Bronchial epithelial cell (primary cell): ENCODE measurements around the gene CHMP3. TPM values are rescaled to one million over a fixed set of nuclear protein-coding genes. Genes with fewer than 3 reads are reported as not detected.

Experiments
- DNase-seq: peaks from one replicate; pipeline ENCODE4 v3.0.0-alpha.2; 2010; ENCODE audit warnings: low read depth
- FAIRE-seq: peaks from 2 replicates; lab custom pipeline; 2011; peaks lifted over from hg19 to GRCh38; lab: Jason Lieb, UNC
- H3K27me3 ChIP-seq: 2 replicates; pipeline ENCODE4 v1.5.1; 2011; ENCODE audit warnings: low read length; ENCODE audit not compliant: control insufficient read depth, insufficient read depth
- H3K36me3 ChIP-seq: 2 replicates; pipeline ENCODE4 v1.5.1; 2011; ENCODE audit warnings: low read length; ENCODE audit not compliant: control insufficient read depth, insufficient read depth
- H3K4me3 ChIP-seq: 2 replicates; pipeline ENCODE4 v1.5.1; 2011; ENCODE audit warnings: mild to moderate bottlenecking, low read depth, low read length, control low read depth
- CTCF ChIP-seq: IDR thresholded peaks from 2 replicates; pipeline ENCODE4 v1.5.1; 2011; ENCODE audit warnings: mild to moderate bottlenecking, moderate library complexity, low read length, control low read depth, inconsistent platforms; ENCODE audit not compliant: insufficient read depth, severe bottlenecking
- total RNA-seq: library from RNA; depleted of rRNA; stranded (reverse); fragments of >200 nt; gene quantifications from 2 replicates; pipeline ENCODE4 v1.2.1, GENCODE V29; 2014

Gene CHMP3
- total RNA-seq, 1 donor from 2014 or later = 60.6 TPM

GRCh38 chr2:86476092-86476491 lies 87.2 kb downstream of the CHMP3 start:
- no peak overlapping the region for H3K4me3 ChIP-seq
- no peak for FAIRE-seq
- H3K36me3 ChIP-seq = peaks cover 31% of the 10 kb centered on the region
- TF ChIP-seq CTCF = no peak
- H3K27me3 ChIP-seq = no peaks in the 10 kb centered on the region
- DNase-seq = no peak

- Histone ChIP-seq H3K36me3 (peaks cover 19% of the 10 kb centered on the region), H3K4me3 (no peak overlapping the region), H3K27me3 (no peaks in the 10 kb centered on the region)
- FAIRE-seq (no peak), DNase-seq (no peak)
- no peak for TF ChIP-seq CTCF
Measured at GRCh38 chr2:86471637-86472036, 91.6 kb downstream of the CHMP3 start.

GRCh38 chr2:86470890-86471289 lies 92.4 kb downstream of the CHMP3 start:
- FAIRE-seq (no peak), DNase-seq (no peak)
- no peak overlapping the region for H3K4me3 ChIP-seq
- peaks cover 23% of the 10 kb centered on the region for H3K36me3 ChIP-seq
- no peaks in the 10 kb centered on the region for H3K27me3 ChIP-seq
- no peak for TF ChIP-seq CTCF

- Histone ChIP-seq H3K4me3 (no peak overlapping the region), H3K36me3 (peaks cover 24% of the 10 kb centered on the region), H3K27me3 (no peaks in the 10 kb centered on the region)
- DNase-seq (no peak), FAIRE-seq (no peak)
- TF ChIP-seq CTCF = no peak
Measured at GRCh38 chr2:86468162-86469033, 94.8 kb downstream of the CHMP3 start.

GRCh38 chr2:86466306-86466705 lies 96.9 kb downstream of the CHMP3 start:
- peak; percentile 28 for FAIRE-seq
- TF ChIP-seq CTCF = no peak
- peaks cover 21% of the 10 kb centered on the region for H3K36me3 ChIP-seq

GRCh38 chr2:86464652-86465051 lies 98.6 kb downstream of the CHMP3 start:
- DNase-seq (no peak), FAIRE-seq (no peak)
- no peaks in the 10 kb centered on the region for H3K27me3 ChIP-seq
- no peak for TF ChIP-seq CTCF
- peaks cover 20% of the 10 kb centered on the region for H3K36me3 ChIP-seq
- no peak overlapping the region for H3K4me3 ChIP-seq

More at GRCh38 chr2:86466306-86466705, 96.9 kb downstream of the CHMP3 start:
- no peak for DNase-seq
- Histone ChIP-seq H3K4me3 (no peak overlapping the region), H3K27me3 (no peaks in the 10 kb centered on the region)
